GM18867 (cell line): ENCODE results near the gene BCAS4.
"Not testable (repeated sequence)": the region's sequence is repeated elsewhere in the genome, so short reads cannot be mapped to it uniquely, and the experiment has no call there.

Experiments used
- ATAC-seq: cut with Tn5 transposase; IDR thresholded peaks from one replicate; pipeline ENCODE4 v1.9.1; 2021; ENCODE audit warnings: mild to moderate bottlenecking, moderate library complexity; ENCODE audit not compliant: unreplicated experiment

BCAS4 gene

GRCh38 chr20:50769551-50770085 lies 25.2 kb upstream of the BCAS4 start:
- not testable (repeated sequence) for ATAC-seq

- not testable (repeated sequence) for ATAC-seq
These were observed 23.3 kb upstream of the BCAS4 start for GRCh38 chr20:50771419-50772080.

- ATAC-seq = no peak
These were observed 22.3 kb upstream of the BCAS4 start for GRCh38 chr20:50772420-50773185.

- ATAC-seq = no peak
These were observed 20.3 kb upstream of the BCAS4 start for GRCh38 chr20:50774515-50774914.

- no peak for ATAC-seq
These were observed 18.6 kb upstream of the BCAS4 start for GRCh38 chr20:50776122-50776817.

GRCh38 chr20:50777373-50777772 lies 17.5 kb upstream of the BCAS4 start:
- no peak for ATAC-seq

- ATAC-seq = not testable (repeated sequence)
These were observed 15.9 kb upstream of the BCAS4 start for GRCh38 chr20:50778994-50779393.

GRCh38 chr20:50783390-50783789 lies 11.5 kb upstream of the BCAS4 start:
- no peak for ATAC-seq

GRCh38 chr20:50783903-50784302 lies 11.0 kb upstream of the BCAS4 start:
- no peak for ATAC-seq

- ATAC-seq = no peak
These were observed 10.4 kb upstream of the BCAS4 start for GRCh38 chr20:50784464-50784863.

- no peak for ATAC-seq
These were observed 8.2 kb upstream of the BCAS4 start for GRCh38 chr20:50786703-50787102.

- ATAC-seq = no peak
These were observed 7.7 kb upstream of the BCAS4 start for GRCh38 chr20:50787181-50787580.

- no peak for ATAC-seq
These were observed 6.5 kb upstream of the BCAS4 start for GRCh38 chr20:50788045-50788991.

- ATAC-seq = no peak
These were observed 4.8 kb upstream of the BCAS4 start for GRCh38 chr20:50789968-50790650.

GRCh38 chr20:50790651-50791277 lies 4.1 kb upstream of the BCAS4 start:
- peak; percentile 49 for ATAC-seq

- ATAC-seq = no peak
These were observed 1.9 kb upstream of the BCAS4 start for GRCh38 chr20:50792708-50793574.

GRCh38 chr20:50793575-50794016 lies 1.3 kb upstream of the BCAS4 start:
- ATAC-seq = not testable (repeated sequence)

- ATAC-seq = peak; percentile 2
These were observed 548 bp upstream of the BCAS4 start for GRCh38 chr20:50794181-50794845.
